ENCODE measurements around the gene ZNF792.

ZNF792 gene

GRCh38 chr19:34963573-34964406 is at the start of gene ZNF792:
Gene ZNF792, minus strand, starts transcription at chr19:34964229. Its CDS starts 567 bp downstream, at chr19:34963662.
- DNase-seq (ENCODE audit: low read depth) = no peak
- peak within 1 kb of the TSS; percentile 78 for H3K4me3 ChIP-seq (ENCODE audit: low read depth, low read length)
- in situ Hi-C loops (cut with HindIII; ENCODE audit: low sequenced_read_pairs) = no loop called here
- TF ChIP-seq CTCF (IDR thresholded peaks at IDR 0.05; ENCODE audit: low read depth, low read length, missing control alignments) = no peak

- DNase-seq (ENCODE audit: low read depth) = no peak
- TF ChIP-seq CTCF (IDR thresholded peaks at IDR 0.05; ENCODE audit: low read depth, low read length, missing control alignments) = peak; percentile 98
- in situ Hi-C loops (cut with HindIII; ENCODE audit: low sequenced_read_pairs) = no loop called here
- H3K4me3 ChIP-seq (ENCODE audit: low read depth, low read length) = no peak overlapping the region
Observed at GRCh38 chr19:35013041-35013819, 49.2 kb upstream of the ZNF792 start.

GRCh38 chr19:35011737-35012682 is 48.0 kb upstream of the ZNF792 start:
- in situ Hi-C loops (cut with HindIII; ENCODE audit: low sequenced_read_pairs) = no loop called here
- TF ChIP-seq CTCF (IDR thresholded peaks at IDR 0.05; ENCODE audit: low read depth, low read length, missing control alignments) = no peak
- no peak for DNase-seq (ENCODE audit: low read depth)
- no peak overlapping the region for H3K4me3 ChIP-seq (ENCODE audit: low read depth, low read length)

GRCh38 chr19:35011091-35011689 is 47.2 kb upstream of the ZNF792 start:
- in situ Hi-C loops (cut with HindIII; ENCODE audit: low sequenced_read_pairs) = no loop called here
- no peak overlapping the region for H3K4me3 ChIP-seq (ENCODE audit: low read depth, low read length)
- DNase-seq (ENCODE audit: low read depth) = no peak
- TF ChIP-seq CTCF (IDR thresholded peaks at IDR 0.05; ENCODE audit: low read depth, low read length, missing control alignments) = no peak

- H3K4me3 ChIP-seq (ENCODE audit: low read depth, low read length) = no peak overlapping the region
- no peak for TF ChIP-seq CTCF (IDR thresholded peaks at IDR 0.05; ENCODE audit: low read depth, low read length, missing control alignments)
- in situ Hi-C loops (cut with HindIII; ENCODE audit: low sequenced_read_pairs) = no loop called here
- no peak for DNase-seq (ENCODE audit: low read depth)
Observed at GRCh38 chr19:35009424-35010415, 45.7 kb upstream of the ZNF792 start.
